Keratinocyte (primary cell): Measurements from ENCODE around the gene LDLRAD4.

Experiments used
- CTCF ChIP-seq, 3 experiments: IDR thresholded peaks in 1 of 3; conservative IDR thresholded peaks in 1 of 3; optimal IDR thresholded peaks in 1 of 3; 2 replicates in 2 of 3; 3 replicates in 1 of 3; pipeline versions ENCODE3 to v1.5.1; 2011; ENCODE audit warnings: low read length in 3 of 3, mild to moderate bottlenecking in 3 of 3, moderate library complexity in 2 of 3, control low read depth in 1 of 3, inconsistent platforms in 1 of 3; ENCODE audit not compliant: insufficient read depth in 2 of 3; ENCODE audit errors: extremely low read depth in 1 of 3
- EZH2 ChIP-seq: IDR thresholded peaks from one replicate; pipeline ENCODE4 v1.6.1; 2012; ENCODE audit warnings: inconsistent platforms, mild to moderate bottlenecking, low read length, moderate library complexity

- no peak for TF ChIP-seq CTCF (optimal IDR thresholded peaks at IDR 0.05 in 1 of 3, IDR thresholded peaks at IDR 0.05 in 1 of 3, conservative IDR thresholded peaks at IDR 0.05 in 1 of 3; ENCODE audit: extremely low read depth in 1 of 3, insufficient read depth in 2 of 3, low read length in 3 of 3)
- no peak for TF ChIP-seq EZH2
These were observed 397.5 kb downstream of the LDLRAD4 start for GRCh38 chr18:13616041-13616440.
